Activated CD8-positive, alpha-beta T cell treated with anti-CD3 and anti-CD28 coated beads for 36 hours (primary cell): ENCODE results near the gene SPATA16. TPM values are rescaled to one million over a fixed set of nuclear protein-coding genes. Genes with fewer than 3 reads are reported as not detected.
"Not testable (repeated sequence)": the region's sequence is repeated elsewhere in the genome, so short reads cannot be mapped to it uniquely, and the experiment has no call there.

ENCODE experiments used
- ATAC-seq: fragments of 200-7000 bp; cut with Tn5 transposase; one replicate; pipeline ENCODE4 v1.10.0; 2021; ENCODE audit warnings: mild to moderate bottlenecking, moderate library complexity
- CTCF ChIA-PET: fragments of 350-600 bp; sonication (Branson Sonifier 250); formaldehyde crosslinking; loops from one replicate; lab custom pipeline; 2021; ENCODE audit warnings: antibody characterized with exemption; lab: Charles Lee
- POLR2A ChIA-PET: fragments of 350-600 bp; sonication (Branson Sonifier 250); formaldehyde crosslinking; loops from one replicate; lab custom pipeline; 2021; ENCODE audit warnings: antibody characterized with exemption; lab: Charles Lee
- DNase-seq: peaks from one replicate; pipeline ENCODE4 v3.0.0-alpha.2; 2020
- H3K27ac Mint-ChIP-seq: one replicate; pipeline ENCODE4 v1.8.0; 2021; ENCODE audit warnings: mild to moderate bottlenecking, mixed read lengths
- H3K27me3 Mint-ChIP-seq: one replicate; pipeline ENCODE4 v1.8.0; 2021; ENCODE audit warnings: mixed read lengths
- H3K36me3 Mint-ChIP-seq: one replicate; pipeline ENCODE4 v1.8.0; 2021; ENCODE audit warnings: low read depth, mixed read lengths
- H3K4me1 Mint-ChIP-seq: one replicate; pipeline ENCODE4 v1.8.0; 2021; ENCODE audit warnings: low read depth, mixed read lengths
- H3K4me3 Mint-ChIP-seq: one replicate; pipeline ENCODE4 v1.8.0; 2021; ENCODE audit warnings: mild to moderate bottlenecking, moderate library complexity, mixed read lengths
- H3K9me3 Mint-ChIP-seq: one replicate; pipeline ENCODE4 v1.8.0; 2021; ENCODE audit warnings: mixed read lengths
- CTCF ChIP-seq: fragments of 200-600 bp; IDR thresholded peaks from one replicate; pipeline ENCODE4 v1.8.0; 2022; ENCODE audit warnings: antibody characterized with exemption, mild to moderate bottlenecking
- intact Hi-C: fragments of 100-400 bp; cut with micrococcal nuclease; formaldehyde crosslinking; loops from one replicate; pipeline ENCODE4 v1.10.0; 2022
- total RNA-seq, 2 experiments: library from RNA; stranded (reverse); gene quantifications; one replicate each; pipeline ENCODE4 v1.2.3, GENCODE V29; 2021

Gene SPATA16
- total RNA-seq, 2 experiments from 2014 or later = not detected

- H3K4me1 Mint-ChIP-seq = no peaks in the 10 kb centered on the region
- no peaks in the 10 kb centered on the region for H3K27me3 Mint-ChIP-seq
- intact Hi-C loops = no loop called here
- no peak for TF ChIP-seq CTCF
- H3K36me3 Mint-ChIP-seq = no peaks in the 10 kb centered on the region
- ChIA-PET CTCF (no interaction called here), POLR2A (no interaction called here)
- no peak overlapping the region for H3K4me3 Mint-ChIP-seq
- DNase-seq = no peak
- ATAC-seq = no peak
- H3K9me3 Mint-ChIP-seq = peaks cover 2% of the 10 kb centered on the region
- H3K27ac Mint-ChIP-seq = no peak overlapping the region
These were observed 110.8 kb downstream of the SPATA16 start for GRCh38 chr3:173030273-173030672.

GRCh38 chr3:173028351-173028750 is 112.7 kb downstream of the SPATA16 start:
- H3K9me3 Mint-ChIP-seq = peaks cover 2% of the 10 kb centered on the region

DNA sequence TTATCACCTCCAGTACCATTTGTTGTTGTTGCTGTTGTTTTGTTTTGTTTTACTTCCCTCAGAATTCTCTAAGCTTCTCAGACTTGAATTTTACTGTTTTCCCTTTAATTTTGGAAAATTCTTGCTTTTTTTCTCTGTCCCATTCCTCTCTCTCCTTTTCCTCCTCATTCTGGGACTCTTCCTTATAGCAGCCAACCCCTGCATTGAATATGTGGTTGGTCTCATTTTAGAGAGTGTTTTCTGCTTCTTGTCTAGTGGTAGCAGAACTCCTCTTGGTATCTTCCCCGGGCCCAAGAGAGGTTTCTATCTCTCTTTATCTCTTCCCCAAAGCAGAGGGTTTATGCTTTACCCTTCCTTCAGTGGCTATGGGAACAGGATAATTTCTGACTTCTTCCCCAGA is 113.6 kb downstream of the SPATA16 start:
- CTCF ChIA-PET = no interaction called here
- no peaks in the 10 kb centered on the region for H3K27me3 Mint-ChIP-seq
- POLR2A ChIA-PET = no interaction called here
- H3K9me3 Mint-ChIP-seq = peaks cover 2% of the 10 kb centered on the region
- intact Hi-C loops = loop anchor here (10.0 kb wide), 1 partner anchor 83 kb away; no protein-coding TSS in a partner anchor
- H3K36me3 Mint-ChIP-seq = no peaks in the 10 kb centered on the region
- TF ChIP-seq CTCF = no peak
- DNase-seq = no peak
- no peak overlapping the region for H3K27ac Mint-ChIP-seq
- no peak for ATAC-seq
- H3K4me3 Mint-ChIP-seq = no peak overlapping the region
- no peaks in the 10 kb centered on the region for H3K4me1 Mint-ChIP-seq

More at GRCh38 chr3:173028351-173028750, 112.7 kb downstream of the SPATA16 start:
- ChIA-PET CTCF (interaction anchor here (1.0 kb wide), 1 partner anchor 871 kb away, joined by 3 read pairs; no protein-coding TSS in a partner anchor), POLR2A (no interaction called here)
- Mint-ChIP-seq H3K4me3 (no peak overlapping the region), H3K27me3 (no peaks in the 10 kb centered on the region), H3K36me3 (no peaks in the 10 kb centered on the region), H3K27ac (no peak overlapping the region), H3K4me1 (no peaks in the 10 kb centered on the region)
- TF ChIP-seq CTCF = no peak
- ATAC-seq (no peak), DNase-seq (no peak)
- intact Hi-C loops = loop anchor here (10.0 kb wide), 1 partner anchor 84 kb away; no protein-coding TSS in a partner anchor

- no peaks in the 10 kb centered on the region for H3K4me1 Mint-ChIP-seq
- no peak overlapping the region for H3K27ac Mint-ChIP-seq
- H3K27me3 Mint-ChIP-seq = no peaks in the 10 kb centered on the region
- no peaks in the 10 kb centered on the region for H3K36me3 Mint-ChIP-seq
- no peak for TF ChIP-seq CTCF
- POLR2A ChIA-PET = no interaction called here
- intact Hi-C loops = loop anchor here (10.0 kb wide), 1 partner anchor 81 kb away; no protein-coding TSS in a partner anchor
- ATAC-seq (no peak), DNase-seq (no peak)
- H3K9me3 Mint-ChIP-seq = peaks cover 2% of the 10 kb centered on the region
- no peak overlapping the region for H3K4me3 Mint-ChIP-seq
- CTCF ChIA-PET = no interaction called here
These were observed 115.1 kb downstream of the SPATA16 start for GRCh38 chr3:173025941-173026340.

DNA sequence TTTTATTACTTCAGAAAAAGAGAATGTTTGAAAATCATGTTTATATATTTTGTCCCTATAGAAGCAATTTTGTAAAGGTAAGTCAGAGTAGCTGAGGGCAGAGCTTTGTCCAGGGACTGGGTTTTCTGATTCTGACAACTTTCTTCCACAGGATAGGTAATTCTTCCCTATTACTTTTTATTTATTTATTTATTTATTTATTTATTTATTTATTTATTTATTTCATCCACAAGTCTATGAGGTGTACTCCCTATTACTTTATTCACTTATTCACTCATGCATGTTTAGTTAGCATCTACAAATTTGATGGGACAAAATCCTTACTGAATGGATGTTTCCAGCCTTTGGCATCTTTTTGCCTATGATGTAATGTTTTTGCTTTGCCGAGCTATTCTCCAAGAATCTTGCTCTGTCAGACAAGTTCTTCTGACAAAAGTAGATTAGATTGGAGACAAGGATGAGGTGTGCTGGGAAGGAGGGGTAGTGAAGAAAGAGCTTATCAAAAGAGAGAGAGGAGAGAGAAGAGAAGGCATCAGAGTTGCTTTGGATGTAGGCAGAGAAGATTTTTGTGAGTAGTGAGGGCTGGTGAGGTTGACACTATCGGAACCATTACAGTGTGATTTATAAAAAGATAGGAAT is 119.4 kb downstream of the SPATA16 start:
- no peaks in the 10 kb centered on the region for H3K9me3 Mint-ChIP-seq
- intact Hi-C loops = loop anchor here (10.0 kb wide), 1 partner anchor 77 kb away; no protein-coding TSS in a partner anchor

DNA sequence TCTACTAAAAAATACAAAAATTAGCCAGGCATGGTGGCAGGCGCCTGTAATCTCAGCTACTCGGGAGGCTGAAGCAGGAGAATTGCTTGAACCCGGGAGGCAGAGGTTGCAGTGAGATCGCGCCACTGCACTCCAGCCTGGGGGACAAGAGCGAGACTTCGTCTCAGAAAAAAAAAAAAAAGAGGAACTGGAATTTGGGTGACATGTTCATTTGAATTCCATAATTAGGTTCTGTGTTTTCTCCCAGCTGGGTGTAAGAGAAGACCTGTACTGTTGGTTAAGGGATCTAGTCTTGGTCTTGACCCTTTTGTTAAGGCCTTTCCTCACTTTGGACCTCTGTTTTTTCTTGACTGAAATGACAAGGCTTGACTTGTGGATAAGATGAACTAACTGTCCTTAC is 120.9 kb downstream of the SPATA16 start:
- H3K4me1 Mint-ChIP-seq, H3K4me3 Mint-ChIP-seq, H3K27ac Mint-ChIP-seq, POLR2A ChIA-PET, ATAC-seq, H3K27me3 Mint-ChIP-seq, H3K9me3 Mint-ChIP-seq, H3K36me3 Mint-ChIP-seq, CTCF ChIA-PET, DNase-seq: not testable (repeated sequence)
- intact Hi-C loops = loop anchor here (10.0 kb wide), 1 partner anchor 75 kb away; no protein-coding TSS in a partner anchor

More for the DNA sequence above, 119.4 kb downstream of the SPATA16 start:
- Mint-ChIP-seq H3K27ac (no peak overlapping the region), H3K27me3 (no peaks in the 10 kb centered on the region), H3K36me3 (no peaks in the 10 kb centered on the region), H3K4me3 (no peak overlapping the region), H3K4me1 (no peaks in the 10 kb centered on the region)
- no peak for DNase-seq
- CTCF ChIA-PET = no interaction called here
- TF ChIP-seq CTCF = no peak
- POLR2A ChIA-PET = no interaction called here
- ATAC-seq = no peak
